Right renal cortex interstitium (tissue), 3 donors: Measurements from ENCODE around the gene RBM5. TPM values are rescaled to one million over a fixed set of nuclear protein-coding genes. Genes with fewer than 3 reads are reported as not detected.
A peak's percentile ranks its signal among the peaks of the same experiment; 100 is the strongest.

ENCODE experiments used
- DNase-seq, 3 donors: peaks; one replicate each; pipeline ENCODE4 v3.0.0-alpha.2; 2013; ENCODE audit warnings: low read depth in 3 of 3, low spot score in 2 of 3
- polyA plus RNA-seq, 3 donors: library from polyadenylated mRNA; unstranded; fragments of 120-200 nt; gene quantifications; one replicate each; pipeline ENCODE4 v1.2.1, GENCODE V29; 2013; ENCODE audit not compliant: insufficient read length in 3 of 3

RBM5 gene
- polyA plus RNA-seq, 3 donors: 234 to 272 (median 251) TPM

GRCh38 chr3:50157827-50158529 is 69.3 kb downstream of the RBM5 start:
- no peak for DNase-seq

- no peak for DNase-seq
These were observed 69.9 kb downstream of the RBM5 start for GRCh38 chr3:50158530-50159146.

DNA sequence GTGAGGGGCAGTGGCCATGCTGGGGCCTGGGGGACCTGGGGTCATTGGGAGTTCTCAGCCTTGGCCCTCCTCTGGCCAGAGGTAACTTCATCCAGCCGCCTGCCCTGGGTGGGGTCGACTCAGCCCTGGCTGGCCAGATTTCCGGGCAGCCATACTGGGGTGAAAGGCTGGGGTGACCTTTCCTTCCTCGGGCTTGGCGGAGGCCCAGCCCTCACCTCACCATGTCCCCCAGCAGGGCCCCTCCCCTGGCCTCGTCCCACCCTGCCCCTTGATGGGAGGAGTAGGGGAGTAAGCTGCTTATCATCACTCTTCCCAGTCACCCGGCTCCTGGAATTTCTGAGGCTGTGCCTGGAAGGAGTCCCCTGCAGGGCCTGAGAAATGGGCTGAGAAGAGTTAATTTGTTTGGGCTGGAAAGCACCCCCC is 71.9 kb downstream of the RBM5 start:
- DNase-seq: no peak

- DNase-seq: no peak
These were observed 72.6 kb downstream of the RBM5 start for GRCh38 chr3:50161320-50161719.

GRCh38 chr3:50162034-50162883 is 73.5 kb downstream of the RBM5 start:
- no peak for DNase-seq

GRCh38 chr3:50163572-50164455 is 75.1 kb downstream of the RBM5 start:
- DNase-seq: no peak

- no peak for DNase-seq
These were observed 75.8 kb downstream of the RBM5 start for GRCh38 chr3:50164481-50164880.

DNA sequence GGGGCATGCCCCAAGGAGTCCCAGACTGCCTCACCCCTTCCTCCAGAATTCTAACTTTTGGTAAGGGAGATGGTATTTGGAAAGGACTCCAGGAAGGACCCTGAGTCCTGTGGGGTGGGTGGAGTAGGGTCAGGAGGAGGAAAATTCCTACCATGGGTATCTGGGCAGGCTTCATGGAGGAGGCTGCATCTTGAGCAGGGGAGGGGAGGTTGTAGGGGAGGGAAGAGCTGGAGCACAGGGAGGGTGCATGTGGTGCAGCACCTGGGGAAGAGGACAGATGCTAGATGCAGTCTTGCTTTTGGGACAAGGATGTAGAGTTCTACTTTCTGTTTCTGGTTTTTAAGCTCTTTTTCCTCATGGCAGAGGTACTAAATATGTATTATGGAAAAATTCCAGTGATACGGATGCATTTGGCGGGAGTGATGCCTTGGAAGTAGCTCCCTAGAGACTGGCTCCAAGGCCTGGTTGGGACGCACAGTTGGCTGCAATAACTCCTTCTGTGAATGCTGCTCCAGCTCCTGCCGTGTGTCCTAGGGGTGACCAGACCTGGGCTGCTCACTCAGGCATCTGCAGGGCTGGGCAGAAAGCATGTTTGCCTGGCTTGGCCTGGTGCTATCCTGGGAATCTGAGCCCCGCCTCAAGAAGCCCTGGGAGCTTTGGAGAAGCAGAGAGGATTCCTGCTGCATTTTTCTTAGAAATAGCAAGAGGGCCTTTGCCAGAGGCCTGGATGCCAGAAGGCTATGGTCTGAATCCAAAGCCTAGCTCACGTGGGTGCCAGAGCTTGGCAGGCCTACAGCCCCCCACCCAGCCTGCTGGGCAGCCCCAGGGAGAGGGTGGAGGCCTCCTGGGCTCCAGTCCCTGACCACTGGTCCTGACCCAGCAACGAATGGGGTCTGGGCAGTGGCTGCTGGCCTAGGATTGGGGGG is 76.5 kb downstream of the RBM5 start:
- no peak for DNase-seq

GRCh38 chr3:50165910-50166538 is 77.3 kb downstream of the RBM5 start:
- no peak for DNase-seq

DNA sequence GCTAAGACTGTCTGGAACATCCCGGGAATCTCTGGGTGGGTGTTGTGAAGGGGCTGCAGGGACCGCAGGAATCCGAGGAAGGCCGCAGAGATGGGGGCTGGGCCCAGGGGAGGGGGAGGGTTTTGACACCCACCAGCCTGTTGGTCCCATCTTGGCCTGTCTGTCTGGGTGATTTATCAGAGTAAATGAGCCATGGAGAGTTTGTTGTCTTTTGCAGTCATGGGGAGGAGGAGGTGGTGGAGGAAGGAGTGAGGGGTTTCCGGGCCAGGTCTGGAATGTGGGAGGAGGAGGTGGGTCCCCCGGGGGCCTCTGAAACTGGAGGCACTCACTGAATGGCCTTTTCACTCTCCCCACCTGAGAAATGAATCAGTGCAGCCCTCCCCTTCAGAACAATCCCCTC is 77.9 kb downstream of the RBM5 start:
- DNase-seq: peak in 1 of 3 donors; percentile 85

DNA sequence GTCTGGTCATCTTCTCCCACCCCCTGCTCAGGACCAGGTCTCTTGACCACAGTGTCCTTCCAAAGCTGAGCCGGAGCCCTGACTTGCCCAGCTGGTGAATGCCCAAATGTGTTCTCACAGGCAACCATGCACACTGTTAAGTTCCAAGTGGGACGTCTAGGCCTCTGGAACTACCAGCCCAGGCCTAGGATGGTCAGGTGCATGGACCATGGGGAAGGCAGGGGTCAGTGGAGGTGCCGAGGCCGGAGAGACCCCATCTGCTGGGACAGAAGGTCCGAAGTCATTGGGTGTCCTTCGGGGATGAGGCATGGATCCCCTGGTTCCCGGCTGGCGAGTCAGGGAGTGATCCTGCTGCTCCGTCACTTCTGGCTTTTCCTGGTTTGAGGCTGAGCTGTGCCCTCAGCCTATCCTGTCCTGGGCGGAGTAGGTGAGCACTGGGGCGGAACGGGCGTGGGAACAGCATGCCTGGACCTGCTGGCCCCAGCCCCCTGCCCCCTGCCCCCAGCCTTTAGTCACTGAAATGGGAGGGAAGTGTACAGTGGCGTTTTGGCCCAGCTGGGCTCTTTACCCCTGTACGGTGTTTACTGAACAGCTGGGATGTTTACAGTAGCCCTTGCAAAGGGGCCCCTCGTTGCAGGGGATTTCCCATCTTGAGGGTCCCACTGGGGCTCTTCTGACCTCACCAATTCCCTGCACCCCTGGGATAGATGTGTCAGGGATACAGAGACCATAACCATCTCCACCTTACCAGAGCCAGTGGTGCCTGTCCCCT is 78.5 kb downstream of the RBM5 start:
- no peak for DNase-seq

- DNase-seq: no peak
These were observed 79.1 kb downstream of the RBM5 start for GRCh38 chr3:50167841-50168209.

DNA sequence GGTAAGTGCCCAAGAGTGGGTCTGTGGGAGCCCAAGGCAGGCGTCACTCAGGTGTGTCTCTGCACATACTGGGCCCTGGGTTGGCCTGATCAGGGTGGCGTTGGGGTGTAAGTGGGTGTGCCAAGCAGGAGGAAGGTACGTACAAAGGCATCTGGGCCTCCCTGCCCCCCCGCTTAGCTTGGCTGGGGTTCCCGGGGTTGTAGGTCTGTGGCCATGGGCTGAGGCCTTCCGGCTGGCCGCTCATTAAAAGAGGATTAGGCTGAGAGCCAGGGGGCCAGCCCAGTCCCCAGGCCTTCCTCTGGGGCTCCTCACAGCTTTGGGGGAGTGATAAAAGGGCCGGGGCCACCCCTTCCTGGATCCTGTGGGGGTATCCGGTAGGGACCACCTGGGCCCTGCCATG is 79.7 kb downstream of the RBM5 start:
- DNase-seq: no peak

Other genes with a start within 250 kb of the RBM5 start
- gene TRAIP, start 232.4 kb upstream of the RBM5 start, polyA plus RNA-seq: 1 to 10 TPM; 8.4 to 9.8 (median 8.8) TPM
- under 1 TPM in 2 of 3 donors, not detected in 1; 0.11 TPM for gene CAMKV, start 219.0 kb upstream of the RBM5 start, polyA plus RNA-seq
- gene MST1R, start 185.0 kb upstream of the RBM5 start, polyA plus RNA-seq: 1 to 10 TPM in 2 of 3 donors, under 1 TPM in 1; 0.62 to 1.8 (median 1.6) TPM
- 1 to 10 TPM; 6.9 to 8.5 (median 7.6) TPM for gene MON1A, start 159.1 kb upstream of the RBM5 start, polyA plus RNA-seq
- gene RBM6, start 148.8 kb upstream of the RBM5 start, polyA plus RNA-seq: 100 to 1,000 TPM; 107 to 136 (median 109) TPM
- 10 to 100 TPM; 67.4 to 80.1 (median 70.8) TPM for gene SEMA3F, start 66.4 kb downstream of the RBM5 start, polyA plus RNA-seq
- not detected for gene GNAT1, start 102.7 kb downstream of the RBM5 start, polyA plus RNA-seq
- 10 to 100 TPM in 1 of 3 donors, 1 to 10 TPM in 2; 5.0 to 11.0 (median 6.8) TPM for gene SLC38A3, start 116.4 kb downstream of the RBM5 start, polyA plus RNA-seq
- gene GNAI2, start 147.3 kb downstream of the RBM5 start, polyA plus RNA-seq: 100 to 1,000 TPM; 211 to 230 (median 220) TPM
- gene SEMA3B, start 180.2 kb downstream of the RBM5 start, polyA plus RNA-seq: 10 to 100 TPM; 75.2 to 77.0 (median 76.3) TPM
- under 1 TPM; 0.42 to 0.54 (median 0.50) TPM for gene LSMEM2, start 190.2 kb downstream of the RBM5 start, polyA plus RNA-seq
- gene IFRD2, start 203.5 kb downstream of the RBM5 start, polyA plus RNA-seq: 10 to 100 TPM; 35.0 to 39.1 (median 37.7) TPM
- gene HYAL3, start 210.5 kb downstream of the RBM5 start, polyA plus RNA-seq: 1 to 10 TPM; 2.9 to 3.2 (median 3.1) TPM
- gene NAA80, start 210.5 kb downstream of the RBM5 start, polyA plus RNA-seq: 1 to 10 TPM; 7.6 to 8.6 (median 8.2) TPM
- 1 to 10 TPM; 6.3 to 7.1 (median 7.0) TPM for gene HYAL1, start 214.7 kb downstream of the RBM5 start, polyA plus RNA-seq
- 10 to 100 TPM; 62.7 to 74.3 (median 70.7) TPM for gene HYAL2, start 233.8 kb downstream of the RBM5 start, polyA plus RNA-seq
- gene TUSC2, start 239.3 kb downstream of the RBM5 start, polyA plus RNA-seq: 10 to 100 TPM; 22.6 to 25.7 (median 24.5) TPM